ENCODE results near the gene TMEM170A. TPM values are rescaled to one million over a fixed set of nuclear protein-coding genes. Genes with fewer than 3 reads are reported as not detected.

The TMEM170A gene
- total and polyA plus RNA-seq, 9 donors = 8.6 to 29.0 (median 23.4) TPM

GRCh38 chr16:75452464-75453190, 11.9 kb downstream of the TMEM170A start:
- peaks cover 6% of the 10 kb centered on the region for H3K4me1 ChIP-seq (ENCODE audit: insufficient read depth)
- no peaks in the 10 kb centered on the region for H3K9me3 ChIP-seq
- H3K27me3 ChIP-seq = no peaks in the 10 kb centered on the region
- no peak for DNase-seq
- H3K27ac ChIP-seq = no peak overlapping the region
- TF ChIP-seq EP300 (IDR thresholded peaks at IDR 0.05) = no peak
- no peak for TF ChIP-seq POLR2A (IDR thresholded peaks at IDR 0.05)
- no peak for TF ChIP-seq CTCF (IDR thresholded peaks at IDR 0.05)
- intact Hi-C loops (cut with DNase I) = no loop called here
- H3K4me3 ChIP-seq = no peak overlapping the region
- H3K36me3 ChIP-seq = no peaks in the 10 kb centered on the region
- 85 to 91% (median 90%) methylated on average over 12 of the region's 12 CpGs for WGBS, 3 donors

- H3K27ac ChIP-seq = no peak overlapping the region
- H3K9me3 ChIP-seq = no peaks in the 10 kb centered on the region
- no peak for DNase-seq
- no peaks in the 10 kb centered on the region for H3K36me3 ChIP-seq
- H3K27me3 ChIP-seq = no peaks in the 10 kb centered on the region
- H3K4me1 ChIP-seq (ENCODE audit: insufficient read depth) = no peaks in the 10 kb centered on the region
- H3K4me3 ChIP-seq = no peak overlapping the region
- no peak for TF ChIP-seq POLR2A (IDR thresholded peaks at IDR 0.05)
- TF ChIP-seq CTCF (IDR thresholded peaks at IDR 0.05) = no peak
- TF ChIP-seq EP300 (IDR thresholded peaks at IDR 0.05) = no peak
- intact Hi-C loops (cut with DNase I) = no loop called here
Observed at GRCh38 chr16:75446416-75446815, 18.1 kb downstream of the TMEM170A start.

GRCh38 chr16:75445298-75445697, 19.2 kb downstream of the TMEM170A start:
- WGBS, 3 donors = 61 to 85% (median 75%) methylated on average over 5 of the region's 5 CpGs
- TF ChIP-seq EP300 (IDR thresholded peaks at IDR 0.05) (no peak), POLR2A (IDR thresholded peaks at IDR 0.05) (no peak), CTCF (IDR thresholded peaks at IDR 0.05) (no peak)
- no peak for DNase-seq

GRCh38 chr16:75443298-75443697, 21.2 kb downstream of the TMEM170A start:
- intact Hi-C loops (cut with DNase I) = no loop called here
- 69 to 80% (median 78%) methylated on average over 3 of the region's 3 CpGs for WGBS, 3 donors

More at GRCh38 chr16:75445298-75445697, 19.2 kb downstream of the TMEM170A start:
- H3K27ac ChIP-seq = no peak overlapping the region
- no peaks in the 10 kb centered on the region for H3K27me3 ChIP-seq
- no peaks in the 10 kb centered on the region for H3K9me3 ChIP-seq
- intact Hi-C loops (cut with DNase I) = no loop called here
- H3K4me1 ChIP-seq (ENCODE audit: insufficient read depth) = no peaks in the 10 kb centered on the region
- no peaks in the 10 kb centered on the region for H3K36me3 ChIP-seq
- no peak overlapping the region for H3K4me3 ChIP-seq

More at GRCh38 chr16:75443298-75443697, 21.2 kb downstream of the TMEM170A start:
- no peak for DNase-seq
- Histone ChIP-seq H3K4me3 (no peak overlapping the region), H3K9me3 (no peaks in the 10 kb centered on the region), H3K4me1 (ENCODE audit: insufficient read depth) (no peaks in the 10 kb centered on the region), H3K27ac (no peak overlapping the region), H3K36me3 (no peaks in the 10 kb centered on the region), H3K27me3 (no peaks in the 10 kb centered on the region)
- no peak for TF ChIP-seq EP300 (IDR thresholded peaks at IDR 0.05)
- no peak for TF ChIP-seq POLR2A (IDR thresholded peaks at IDR 0.05)
- no peak for TF ChIP-seq CTCF (IDR thresholded peaks at IDR 0.05)

Data from ovary (tissue), 9 donors.